BJ (cell line): Measurements from ENCODE around the gene ELOB. TPM values are rescaled to one million over a fixed set of nuclear protein-coding genes. Genes with fewer than 3 reads are reported as not detected.

Experiments
- CTCF ChIA-PET: fragments of 350-600 bp; formaldehyde crosslinking; extraction: SDS; loops from one replicate; lab custom pipeline; 2021; ENCODE audit warnings: antibody characterized with exemption, inconsistent platforms; lab: Yijun Ruan, JAX
- POLR2A ChIA-PET: fragments of 300-600 bp; sonication (Branson Sonifier 250); formaldehyde crosslinking; extraction: SDS; loops from one replicate; lab custom pipeline; 2021; ENCODE audit warnings: antibody characterized with exemption; lab: Charles Lee
- DNase-seq: peaks from one replicate; pipeline ENCODE4 v3.0.0-alpha.2; 2011; ENCODE audit warnings: low read depth
- H3K27me3 ChIP-seq: 2 replicates; pipeline ENCODE4 v1.6.0; 2011; ENCODE audit warnings: low read length; ENCODE audit not compliant: control insufficient read depth, insufficient read depth
- H3K36me3 ChIP-seq: 2 replicates; pipeline ENCODE4 v1.5.1; 2011; ENCODE audit warnings: low read length; ENCODE audit not compliant: control insufficient read depth, insufficient read depth
- H3K4me3 ChIP-seq: 2 replicates; pipeline ENCODE4 v1.5.1; 2011; ENCODE audit warnings: low read depth, mild to moderate bottlenecking, control low read depth, low read length
- polyA plus RNA-seq: library from polyadenylated mRNA; depleted of rRNA; stranded (reverse); fragments of >200 nt; gene quantifications from 2 replicates; pipeline ENCODE4 v1.2.3, GENCODE V29; 2011
- TF ChIP-seq, protein P1 (sequence below): IDR thresholded peaks from 2 replicates; pipeline ENCODE4 v1.5.1; 2011; ENCODE audit warnings: low read depth, mild to moderate bottlenecking, control low read depth, inconsistent platforms, low read length, moderate library complexity; ENCODE audit not compliant: insufficient read depth

The ELOB gene
- polyA plus RNA-seq, 1 experiment, result 212 TPM

DNA sequence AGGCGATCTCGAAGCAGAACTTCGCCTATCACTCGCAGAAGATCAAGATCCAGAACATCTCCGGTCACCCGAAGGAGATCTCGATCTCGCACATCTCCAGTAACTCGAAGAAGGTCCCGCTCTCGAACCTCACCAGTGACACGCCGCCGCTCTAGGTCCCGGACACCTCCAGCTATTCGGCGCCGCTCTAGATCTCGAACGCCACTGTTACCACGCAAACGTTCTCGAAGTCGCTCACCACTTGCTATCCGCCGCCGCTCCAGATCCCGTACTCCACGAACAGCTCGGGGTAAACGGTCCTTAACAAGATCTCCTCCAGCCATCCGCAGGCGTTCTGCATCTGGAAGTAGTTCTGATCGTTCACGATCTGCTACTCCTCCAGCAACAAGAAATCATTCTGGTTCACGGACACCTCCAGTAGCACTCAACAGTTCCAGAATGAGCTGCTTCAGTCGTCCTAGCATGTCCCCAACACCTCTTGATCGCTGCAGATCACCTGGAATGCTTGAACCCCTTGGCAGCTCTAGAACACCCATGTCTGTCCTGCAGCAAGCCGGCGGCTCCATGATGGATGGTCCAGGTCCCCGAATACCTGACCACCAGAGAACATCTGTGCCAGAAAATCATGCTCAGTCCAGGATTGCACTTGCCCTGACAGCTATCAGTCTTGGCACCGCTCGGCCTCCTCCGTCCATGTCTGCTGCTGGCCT, 10.5 kb downstream of the ELOB start:
- peaks cover 79% of the 10 kb centered on the region for H3K36me3 ChIP-seq
- ChIA-PET CTCF (interaction anchor here (0.9 to 1.0 kb wide), 2 partner anchors 10 to 12 kb away, joined by 3 to 5 read pairs; no protein-coding TSS in a partner anchor), POLR2A (no interaction called here)
- DNase-seq, result no peak
- H3K4me3 ChIP-seq, result no peak overlapping the region
- TF ChIP-seq, protein P1, sequence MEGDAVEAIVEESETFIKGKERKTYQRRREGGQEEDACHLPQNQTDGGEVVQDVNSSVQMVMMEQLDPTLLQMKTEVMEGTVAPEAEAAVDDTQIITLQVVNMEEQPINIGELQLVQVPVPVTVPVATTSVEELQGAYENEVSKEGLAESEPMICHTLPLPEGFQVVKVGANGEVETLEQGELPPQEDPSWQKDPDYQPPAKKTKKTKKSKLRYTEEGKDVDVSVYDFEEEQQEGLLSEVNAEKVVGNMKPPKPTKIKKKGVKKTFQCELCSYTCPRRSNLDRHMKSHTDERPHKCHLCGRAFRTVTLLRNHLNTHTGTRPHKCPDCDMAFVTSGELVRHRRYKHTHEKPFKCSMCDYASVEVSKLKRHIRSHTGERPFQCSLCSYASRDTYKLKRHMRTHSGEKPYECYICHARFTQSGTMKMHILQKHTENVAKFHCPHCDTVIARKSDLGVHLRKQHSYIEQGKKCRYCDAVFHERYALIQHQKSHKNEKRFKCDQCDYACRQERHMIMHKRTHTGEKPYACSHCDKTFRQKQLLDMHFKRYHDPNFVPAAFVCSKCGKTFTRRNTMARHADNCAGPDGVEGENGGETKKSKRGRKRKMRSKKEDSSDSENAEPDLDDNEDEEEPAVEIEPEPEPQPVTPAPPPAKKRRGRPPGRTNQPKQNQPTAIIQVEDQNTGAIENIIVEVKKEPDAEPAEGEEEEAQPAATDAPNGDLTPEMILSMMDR, result no peak
- no peaks in the 10 kb centered on the region for H3K27me3 ChIP-seq

DNA sequence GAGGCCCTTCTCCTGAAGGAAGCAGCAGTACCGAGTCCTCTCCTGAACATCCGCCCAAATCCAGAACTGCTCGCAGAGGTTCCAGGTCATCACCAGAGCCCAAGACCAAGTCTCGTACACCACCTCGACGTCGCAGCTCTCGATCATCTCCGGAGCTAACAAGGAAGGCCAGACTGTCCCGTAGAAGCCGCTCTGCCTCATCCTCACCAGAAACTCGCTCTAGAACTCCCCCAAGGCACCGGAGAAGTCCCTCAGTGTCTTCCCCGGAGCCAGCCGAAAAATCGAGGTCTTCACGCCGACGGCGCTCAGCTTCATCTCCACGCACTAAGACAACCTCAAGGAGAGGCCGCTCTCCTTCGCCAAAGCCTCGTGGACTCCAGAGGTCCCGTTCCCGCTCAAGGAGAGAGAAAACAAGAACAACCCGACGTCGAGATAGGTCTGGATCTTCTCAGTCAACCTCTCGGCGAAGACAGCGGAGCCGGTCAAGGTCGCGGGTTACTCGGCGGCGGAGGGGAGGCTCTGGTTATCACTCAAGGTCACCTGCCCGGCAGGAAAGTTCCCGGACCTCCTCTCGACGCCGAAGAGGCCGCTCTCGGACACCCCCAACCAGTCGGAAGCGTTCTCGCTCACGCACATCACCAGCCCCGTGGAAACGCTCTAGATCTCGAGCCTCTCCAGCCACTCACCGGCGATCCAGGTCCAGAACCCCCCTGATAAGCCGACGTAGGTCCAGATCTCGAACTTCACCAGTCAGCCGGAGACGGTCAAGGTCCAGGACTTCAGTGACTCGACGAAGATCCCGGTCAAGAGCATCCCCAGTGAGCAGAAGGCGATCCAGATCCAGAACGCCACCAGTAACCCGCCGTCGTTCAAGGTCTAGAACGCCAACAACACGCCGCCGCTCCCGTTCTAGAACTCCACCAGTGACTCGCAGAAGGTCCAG, 11.3 kb downstream of the ELOB start:
- Histone ChIP-seq H3K36me3 (peaks cover 77% of the 10 kb centered on the region), H3K27me3 (no peaks in the 10 kb centered on the region), H3K4me3 (no peak overlapping the region)
- no peak for DNase-seq
- ChIA-PET POLR2A (no interaction called here), CTCF (no interaction called here)
- TF ChIP-seq, protein P1, result no peak

DNA sequence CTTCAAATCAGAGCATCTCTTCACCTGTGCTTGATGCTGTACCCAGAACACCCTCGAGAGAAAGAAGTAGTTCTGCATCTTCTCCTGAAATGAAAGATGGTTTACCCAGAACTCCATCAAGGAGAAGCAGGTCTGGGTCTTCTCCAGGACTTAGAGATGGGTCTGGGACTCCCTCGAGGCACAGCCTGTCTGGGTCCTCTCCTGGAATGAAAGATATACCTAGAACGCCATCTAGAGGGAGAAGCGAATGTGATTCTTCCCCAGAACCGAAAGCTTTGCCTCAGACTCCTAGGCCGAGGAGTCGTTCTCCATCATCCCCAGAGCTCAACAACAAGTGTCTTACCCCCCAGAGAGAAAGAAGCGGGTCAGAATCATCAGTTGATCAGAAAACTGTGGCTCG, 12.4 kb downstream of the ELOB start:
- no peak overlapping the region for H3K4me3 ChIP-seq
- TF ChIP-seq, protein P1, result no peak
- peaks cover 72% of the 10 kb centered on the region for H3K36me3 ChIP-seq
- no peaks in the 10 kb centered on the region for H3K27me3 ChIP-seq
- no peak for DNase-seq
- ChIA-PET POLR2A (no interaction called here), CTCF (no interaction called here)

DNA sequence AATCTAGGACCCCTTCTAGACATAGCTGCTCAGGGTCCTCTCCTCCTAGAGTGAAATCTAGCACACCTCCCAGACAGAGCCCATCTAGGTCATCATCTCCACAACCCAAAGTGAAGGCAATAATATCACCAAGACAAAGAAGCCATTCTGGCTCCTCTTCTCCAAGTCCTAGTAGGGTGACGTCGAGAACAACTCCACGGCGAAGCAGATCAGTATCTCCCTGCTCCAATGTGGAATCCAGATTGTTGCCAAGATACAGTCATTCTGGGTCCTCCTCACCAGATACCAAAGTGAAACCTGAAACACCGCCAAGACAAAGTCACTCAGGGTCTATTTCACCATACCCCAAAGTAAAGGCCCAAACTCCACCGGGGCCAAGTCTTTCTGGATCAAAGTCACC, 13.9 kb downstream of the ELOB start:
- TF ChIP-seq, protein P1, result no peak
- ChIA-PET CTCF (interaction anchor here (1.9 kb wide), 1 partner anchor 10 kb away, joined by 7 read pairs; no protein-coding TSS in a partner anchor), POLR2A (no interaction called here)
- H3K36me3 ChIP-seq, result peaks cover 65% of the 10 kb centered on the region
- no peak overlapping the region for H3K4me3 ChIP-seq
- H3K27me3 ChIP-seq, result no peaks in the 10 kb centered on the region
- no peak for DNase-seq

DNA sequence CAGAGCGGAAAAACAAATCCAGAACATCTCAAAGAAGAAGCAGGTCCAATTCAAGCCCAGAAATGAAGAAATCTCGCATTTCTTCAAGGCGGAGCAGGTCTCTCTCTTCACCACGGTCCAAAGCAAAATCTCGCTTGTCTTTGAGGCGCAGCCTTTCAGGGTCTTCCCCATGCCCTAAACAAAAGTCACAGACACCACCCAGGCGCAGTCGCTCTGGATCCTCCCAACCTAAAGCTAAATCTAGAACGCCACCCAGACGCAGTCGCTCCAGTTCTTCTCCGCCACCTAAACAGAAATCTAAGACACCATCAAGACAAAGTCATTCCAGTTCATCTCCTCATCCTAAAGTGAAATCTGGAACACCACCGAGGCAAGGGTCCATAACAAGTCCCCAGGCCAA, 14.4 kb downstream of the ELOB start:
- POLR2A ChIA-PET, result no interaction called here
- CTCF ChIA-PET, result interaction anchor here (1.9 kb wide), 1 partner anchor 9 kb away, joined by 7 read pairs; no protein-coding TSS in a partner anchor

More for the DNA sequence above, 14.4 kb downstream of the ELOB start:
- Histone ChIP-seq H3K27me3 (no peaks in the 10 kb centered on the region), H3K36me3 (peaks cover 64% of the 10 kb centered on the region), H3K4me3 (no peak overlapping the region)
- TF ChIP-seq, protein P1, result no peak
- DNase-seq, result no peak
